Measurements from ENCODE around the gene NDUFB2. TPM values are rescaled to one million over a fixed set of nuclear protein-coding genes. Genes with fewer than 3 reads are reported as not detected.

The NDUFB2 gene
- total and polyA plus RNA-seq, 2 experiments from 2014 or later: 324 to 432 TPM

GRCh38 chr7:140680886-140681285 lies 15.6 kb upstream of the NDUFB2 start:
- Histone ChIP-seq H3K27me3 (replicated peaks; ENCODE audit: insufficient read depth) (no peaks in the 10 kb centered on the region), H3K9me3 (ENCODE audit: low read depth) (no peaks in the 10 kb centered on the region), H3K4me2 (ENCODE audit: unreplicated experiment) (no peak overlapping the region), H3F3A (ENCODE audit: insufficient read depth) (no peaks in the 10 kb centered on the region), H4K20me1 (ENCODE audit: insufficient read depth) (no peaks in the 10 kb centered on the region), H3K36me3 (ENCODE audit: low read depth) (no peaks in the 10 kb centered on the region), H3K4me1 (ENCODE audit: insufficient read depth) (no peaks in the 10 kb centered on the region), H3K9ac (no peak overlapping the region), H3K4me3 (no peak overlapping the region), H3K79me2 (ENCODE audit: insufficient read depth) (no peaks in the 10 kb centered on the region), H3K9me2 (ENCODE audit: insufficient read depth) (no peaks in the 10 kb centered on the region), H2AFZ (no peak overlapping the region), H3K27ac (no peak overlapping the region)
- in situ Hi-C loops (cut with MboI): no loop called here
- no peak for DNase-seq
- no peak for TF ChIP-seq EZH2phosphoT487 (IDR thresholded peaks at IDR 0.05; ENCODE audit: insufficient read depth, low read depth)
- TF ChIP-seq EZH2 (IDR thresholded peaks at IDR 0.05; ENCODE audit: insufficient read depth, poor library complexity, severe bottlenecking): no peak
- 91 to 93% methylated on average over 7 of the region's 7 CpGs for WGBS, 2 experiments (ENCODE audit: low coverage in 1 of 2, low lambda C conversion rate in 2 of 2, missing lambda C conversion rate in 2 of 2)

DNA sequence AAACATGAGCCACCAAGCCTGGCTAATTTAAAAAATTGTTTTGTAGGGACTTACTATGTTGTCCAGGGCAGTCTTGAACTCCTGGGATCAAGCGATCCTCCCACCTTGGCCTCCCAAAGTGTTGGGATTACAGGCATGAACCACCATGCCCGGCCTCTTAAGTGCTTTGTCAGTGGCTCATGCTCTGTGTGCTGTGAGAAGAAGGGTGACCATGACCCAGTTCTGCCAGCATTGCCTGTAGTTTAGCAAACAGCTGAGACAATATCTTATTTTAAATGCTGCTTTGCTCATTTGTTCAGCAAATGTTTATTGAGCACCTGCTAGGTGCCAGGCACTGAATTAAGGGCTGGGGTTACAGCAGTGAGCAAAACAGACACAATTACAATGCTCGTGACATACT lies 14.7 kb upstream of the NDUFB2 start:
- Histone ChIP-seq H3K36me3 (ENCODE audit: low read depth) (no peaks in the 10 kb centered on the region), H3K27ac (no peak overlapping the region), H3K4me1 (ENCODE audit: insufficient read depth) (no peaks in the 10 kb centered on the region), H3K79me2 (ENCODE audit: insufficient read depth) (no peaks in the 10 kb centered on the region), H3F3A (ENCODE audit: insufficient read depth) (no peaks in the 10 kb centered on the region), H3K27me3 (replicated peaks; ENCODE audit: insufficient read depth) (no peaks in the 10 kb centered on the region), H3K9ac (no peak overlapping the region), H2AFZ (no peak overlapping the region), H3K4me2 (ENCODE audit: unreplicated experiment) (no peak overlapping the region), H3K9me3 (ENCODE audit: low read depth) (no peaks in the 10 kb centered on the region), H3K9me2 (ENCODE audit: insufficient read depth) (no peaks in the 10 kb centered on the region), H4K20me1 (ENCODE audit: insufficient read depth) (no peaks in the 10 kb centered on the region), H3K4me3 (no peak overlapping the region)
- in situ Hi-C loops (cut with MboI): no loop called here
- 88 to 96% methylated on average over 3 of the region's 3 CpGs for WGBS, 2 experiments (ENCODE audit: low coverage in 1 of 2, low lambda C conversion rate in 2 of 2, missing lambda C conversion rate in 2 of 2)
- DNase-seq: no peak
- no peak for TF ChIP-seq EZH2 (IDR thresholded peaks at IDR 0.05; ENCODE audit: insufficient read depth, poor library complexity, severe bottlenecking)
- TF ChIP-seq EZH2phosphoT487 (IDR thresholded peaks at IDR 0.05; ENCODE audit: insufficient read depth, low read depth): no peak

DNA sequence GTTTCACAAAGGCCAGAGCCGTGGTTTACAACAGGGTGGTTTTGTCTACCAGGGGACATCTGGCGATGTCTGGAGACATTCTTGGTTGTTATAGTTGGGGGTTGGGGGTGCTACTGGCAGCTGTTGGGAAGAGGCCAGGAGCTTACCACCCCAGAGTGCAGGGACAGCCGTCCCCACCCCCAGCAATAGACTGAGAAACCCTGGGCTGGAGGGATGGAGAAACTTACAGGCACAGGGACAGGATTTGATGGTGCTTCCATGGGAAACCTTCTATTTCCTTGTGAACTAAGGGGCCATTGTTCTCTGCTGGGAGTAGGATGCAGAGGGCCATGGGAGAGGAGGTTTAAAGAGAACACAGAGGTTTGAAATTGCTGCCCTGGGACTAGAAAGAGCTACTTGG lies 12.9 kb upstream of the NDUFB2 start:
- H3K79me2 ChIP-seq (ENCODE audit: insufficient read depth): no peaks in the 10 kb centered on the region
- H3K9ac ChIP-seq: no peak overlapping the region
- H3K4me1 ChIP-seq (ENCODE audit: insufficient read depth): no peaks in the 10 kb centered on the region
- no peaks in the 10 kb centered on the region for H3K9me3 ChIP-seq (ENCODE audit: low read depth)
- H3K9me2 ChIP-seq (ENCODE audit: insufficient read depth): no peaks in the 10 kb centered on the region
- H3K27me3 ChIP-seq (replicated peaks; ENCODE audit: insufficient read depth): no peaks in the 10 kb centered on the region
- no peaks in the 10 kb centered on the region for H3F3A ChIP-seq (ENCODE audit: insufficient read depth)
- H4K20me1 ChIP-seq (ENCODE audit: insufficient read depth): no peaks in the 10 kb centered on the region
- DNase-seq: no peak
- no peak overlapping the region for H2AFZ ChIP-seq
- no peak for TF ChIP-seq EZH2 (IDR thresholded peaks at IDR 0.05; ENCODE audit: insufficient read depth, poor library complexity, severe bottlenecking)
- no peak for TF ChIP-seq EZH2phosphoT487 (IDR thresholded peaks at IDR 0.05; ENCODE audit: insufficient read depth, low read depth)
- in situ Hi-C loops (cut with MboI): no loop called here
- no peak overlapping the region for H3K27ac ChIP-seq
- H3K4me2 ChIP-seq (ENCODE audit: unreplicated experiment): no peak overlapping the region
- H3K4me3 ChIP-seq: no peak overlapping the region
- 93 to 94% methylated on average over 3 of the region's 3 CpGs for WGBS, 2 experiments (ENCODE audit: low coverage in 1 of 2, low lambda C conversion rate in 2 of 2, missing lambda C conversion rate in 2 of 2)
- H3K36me3 ChIP-seq (ENCODE audit: low read depth): no peaks in the 10 kb centered on the region

DNA sequence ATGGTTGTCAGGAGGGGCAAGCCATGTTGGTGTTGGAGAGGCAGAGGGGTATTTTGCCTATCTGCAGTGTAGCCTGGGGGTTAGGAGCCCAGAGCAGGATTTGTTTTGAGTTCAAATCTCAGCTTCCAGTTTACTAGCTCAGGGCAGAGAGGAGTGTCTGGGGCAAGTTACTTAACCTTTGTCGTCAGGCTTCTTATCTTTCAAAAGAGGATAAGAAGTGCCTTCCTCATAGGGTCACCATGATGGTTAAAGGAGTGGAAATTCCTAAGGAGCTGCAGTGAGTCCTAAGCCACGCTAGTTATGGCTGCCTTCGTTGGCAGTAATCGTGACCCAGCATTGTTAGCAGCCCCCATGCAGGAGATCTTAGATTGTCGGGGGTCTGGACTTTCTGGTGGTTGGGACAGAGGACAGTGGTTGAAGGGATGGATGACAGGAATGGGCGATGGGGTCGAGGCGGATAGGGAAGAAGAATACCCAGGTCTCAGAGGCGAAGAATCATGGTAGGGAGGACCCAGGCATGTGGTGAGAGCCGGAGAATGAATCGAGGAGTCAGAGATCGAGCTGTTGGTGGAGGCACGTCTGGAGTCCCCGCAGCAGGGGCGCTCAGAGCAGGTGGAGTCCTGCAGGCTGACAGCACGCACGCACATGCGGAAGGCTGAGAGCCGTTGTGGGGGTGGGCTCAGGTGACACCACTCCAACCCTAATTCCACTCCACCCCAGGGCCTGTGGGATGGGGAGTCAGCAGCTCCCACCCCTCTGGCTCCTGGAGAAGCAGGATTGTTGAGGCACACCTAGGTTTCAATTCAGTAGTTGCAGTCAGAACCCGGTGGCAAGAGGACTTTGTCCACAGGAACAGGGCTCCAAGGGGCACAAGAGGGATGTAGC lies 12.2 kb upstream of the NDUFB2 start:
- no peak overlapping the region for H3K27ac ChIP-seq
- no peaks in the 10 kb centered on the region for H3K27me3 ChIP-seq (replicated peaks; ENCODE audit: insufficient read depth)
- H3F3A ChIP-seq (ENCODE audit: insufficient read depth): no peaks in the 10 kb centered on the region
- H3K9ac ChIP-seq: no peak overlapping the region
- in situ Hi-C loops (cut with MboI): no loop called here
- H3K9me3 ChIP-seq (ENCODE audit: low read depth): no peaks in the 10 kb centered on the region
- no peaks in the 10 kb centered on the region for H3K9me2 ChIP-seq (ENCODE audit: insufficient read depth)
- H4K20me1 ChIP-seq (ENCODE audit: insufficient read depth): no peaks in the 10 kb centered on the region
- no peak for TF ChIP-seq EZH2 (IDR thresholded peaks at IDR 0.05; ENCODE audit: insufficient read depth, poor library complexity, severe bottlenecking)
- no peak for TF ChIP-seq EZH2phosphoT487 (IDR thresholded peaks at IDR 0.05; ENCODE audit: insufficient read depth, low read depth)
- 92 to 94% methylated on average over 20 of the region's 20 CpGs for WGBS, 2 experiments (ENCODE audit: low coverage in 1 of 2, low lambda C conversion rate in 2 of 2, missing lambda C conversion rate in 2 of 2)
- H3K4me1 ChIP-seq (ENCODE audit: insufficient read depth): no peaks in the 10 kb centered on the region
- DNase-seq: no peak
- no peak overlapping the region for H2AFZ ChIP-seq
- no peaks in the 10 kb centered on the region for H3K79me2 ChIP-seq (ENCODE audit: insufficient read depth)
- no peaks in the 10 kb centered on the region for H3K36me3 ChIP-seq (ENCODE audit: low read depth)
- H3K4me3 ChIP-seq: no peak overlapping the region
- no peak overlapping the region for H3K4me2 ChIP-seq (ENCODE audit: unreplicated experiment)

Data from GM23248 (cell line).